K562 (cell line): ENCODE results near the gene ZNF831. TPM values are rescaled to one million over a fixed set of nuclear protein-coding genes. Genes with fewer than 3 reads are reported as not detected.

Experiments
- ATAC-seq: fragments of 200-7000 bp; cut with Tn5 transposase; 3 replicates; pipeline ENCODE4 v1.9.1; 2020; ENCODE audit warnings: moderate library complexity
- BruUV-seq: library from RNA; stranded (reverse); fragments of 400-500 nt; replicated peaks from 2 replicates; lab custom pipeline; 2021; lab: Mats Ljungman, UMichigan
- CTCF ChIA-PET: fragments of 300-600 bp; formaldehyde crosslinking; extraction: SDS; loops from one replicate; lab custom pipeline; 2021; ENCODE audit warnings: low intra/inter-chr PET ratio; lab: Yijun Ruan, JAX
- POLR2A ChIA-PET: fragments of 300-600, 350-650 bp; sonication (Branson Sonifier 250); formaldehyde crosslinking; extraction: SDS; loops from one replicate; lab custom pipeline; 2021; ENCODE audit warnings: antibody characterized with exemption, inconsistent platforms; lab: Yijun Ruan, JAX
- DNase-seq, 4 experiments: peaks; one replicate each; pipeline versions ENCODE4 v3.0.0 to v3.0.0-alpha.2; 2011 to 2018; ENCODE audit warnings: low spot score in 3 of 4, mixed read lengths in 3 of 4; ENCODE audit errors: extremely low read depth in 1 of 4
- FAIRE-seq: peaks from 2 replicates; lab custom pipeline; 2011; peaks lifted over from hg19 to GRCh38; lab: Jason Lieb, UNC
- H2AFZ ChIP-seq: 2 replicates; pipeline ENCODE4 v1.6.0; 2011; ENCODE audit warnings: low read depth, low read length, control low read depth, inconsistent platforms
- H3K27ac ChIP-seq: fragments of 200-600 bp; 3 replicates; pipeline ENCODE4 v1.8.0; 2011; ENCODE audit warnings: low read depth, mild to moderate bottlenecking, control low read depth, inconsistent platforms, low read length, moderate library complexity, mixed read lengths; ENCODE audit errors: extremely low read depth
- H3K27me3 ChIP-seq, 2 experiments: fragments of 300-600 bp in 1 of 2; 2 replicates in 1 of 2; 3 replicates in 1 of 2; pipeline versions ENCODE4 v1.6.0 to v1.8.0; 2011; ENCODE audit warnings: inconsistent platforms in 2 of 2, low read length in 2 of 2, mild to moderate bottlenecking in 1 of 2, mixed read lengths in 1 of 2, moderate library complexity in 1 of 2; ENCODE audit not compliant: control insufficient read depth in 2 of 2, insufficient read depth in 2 of 2
- H3K36me3 ChIP-seq: fragments of 300-600 bp; 3 replicates; pipeline ENCODE4 v1.8.0; 2011; ENCODE audit warnings: mild to moderate bottlenecking, low read length, inconsistent platforms; ENCODE audit not compliant: control insufficient read depth, insufficient read depth
- H3K4me1 ChIP-seq, 2 experiments: fragments of 200-600 bp in 1 of 2; replicated peaks in 1 of 2; 2 replicates in 1 of 2; 3 replicates in 1 of 2; pipeline versions ENCODE4 v1.5.1 to v1.8.0; 2011; ENCODE audit warnings: inconsistent platforms in 2 of 2, low read length in 2 of 2, mild to moderate bottlenecking in 1 of 2, mixed read lengths in 1 of 2, moderate library complexity in 1 of 2; ENCODE audit not compliant: control insufficient read depth in 2 of 2, insufficient read depth in 2 of 2
- H3K4me2 ChIP-seq: 2 replicates; pipeline ENCODE4 v1.6.1; 2011; ENCODE audit warnings: low read length, control low read depth, inconsistent platforms, mixed read lengths; ENCODE audit not compliant: insufficient read depth
- H3K4me3 ChIP-seq: fragments of 200-600 bp; sonication (generic), shearing (Covaris generic); 2 replicates; pipeline ENCODE4 v1.5.1; 2016; ENCODE audit warnings: control low read depth, inconsistent platforms
- H3K79me2 ChIP-seq: fragments of 200-600 bp; 3 replicates; pipeline ENCODE4 v1.8.0; 2011; ENCODE audit warnings: low read length, inconsistent platforms; ENCODE audit not compliant: control insufficient read depth, insufficient read depth
- H3K9ac ChIP-seq, 2 experiments: 2 replicates each; pipeline versions ENCODE4 v1.6.0 to v1.6.1; 2011; ENCODE audit warnings: low read depth in 2 of 2, low read length in 2 of 2, control low read depth in 1 of 2, inconsistent platforms in 1 of 2, mild to moderate bottlenecking in 1 of 2, mixed read lengths in 1 of 2; ENCODE audit not compliant: insufficient read depth in 1 of 2
- H3K9me1 ChIP-seq: one replicate; pipeline ENCODE4 v1.6.0; 2011; ENCODE audit warnings: inconsistent platforms, mild to moderate bottlenecking, low read length, moderate library complexity; ENCODE audit not compliant: control insufficient read depth, insufficient read depth
- H3K9me3 ChIP-seq: replicated peaks from 2 replicates; pipeline ENCODE4 v1.5.1; 2011; ENCODE audit warnings: low read depth, low read length, inconsistent platforms; ENCODE audit not compliant: control insufficient read depth, insufficient read depth
- H4K20me1 ChIP-seq: replicated peaks from 2 replicates; pipeline ENCODE4 v1.6.1; 2011; ENCODE audit warnings: low read length, inconsistent platforms, mixed read lengths; ENCODE audit not compliant: control insufficient read depth, insufficient read depth
- AFF4 ChIP-seq: sonication (generic); formaldehyde crosslinking; IDR thresholded peaks from 2 replicates; pipeline ENCODE4 v1.8.0; 2023; ENCODE audit warnings: mild to moderate bottlenecking, missing genetic modification reagents
- WGBS: fragments of 100-300 bp; shearing (Covaris generic); methylation state at CpG from one replicate; pipeline ENCODE4 v1.1.6; 2016; ENCODE audit warnings: low coverage, mixed read lengths; ENCODE audit not compliant: insufficient coverage; ENCODE audit errors: missing lambda C conversion rate; 5-methylcytosine and 5-hydroxymethylcytosine counted together
- in situ Hi-C: fragments of 300-500 bp; cut with MboI; formaldehyde crosslinking; loops from 4 replicates; pipeline ENCODE4 v1.15.0; 2018; ENCODE audit warnings: inconsistent platforms, mixed read lengths
- intact Hi-C: fragments of 100-400 bp; cut with micrococcal nuclease; formaldehyde crosslinking; loops from 2 replicates; pipeline ENCODE4 v1.14.2; 2022
- polyA plus RNA-seq, 8 experiments: library from polyadenylated mRNA; depleted of rRNA in 4 of 8; stranded (reverse) in 5 of 8; unstranded in 3 of 8; fragments of >200 nt; fragmentation: Nextera tagmentation in 2 of 8; fragmentation: Illumina TruSeq in 1 of 8; extraction: Ambion mirVana in 2 of 8; extraction: Trizol in 1 of 8; gene quantifications; 2 replicates each; pipeline versions ENCODE4 v1.2.1 to v1.2.3, GENCODE V29; 2011 to 2014; ENCODE audit warnings: inconsistent platforms in 1 of 8, missing spikeins in 1 of 8
- total RNA-seq, 7 experiments: library from RNA; depleted of rRNA in 6 of 7; stranded (reverse); fragments of >200 nt in 6 of 7; fragmentation: Illumina TruSeq in 2 of 7; extraction: Trizol in 2 of 7; gene quantifications; 2 replicates each; pipeline versions ENCODE4 v1.2.1 to v1.2.3, GENCODE V29; 2011 to 2021; ENCODE audit warnings: low replicate concordance in 1 of 7

ZNF831 gene
- total and polyA plus RNA-seq, 9 of the 15 experiments (the other 6 are each of a cell fraction or from before 2014, with no cell fraction given): not detected

GRCh38 chr20:59161721-59162120 lies 1.9 kb upstream of the ZNF831 start:
- H3K4me2 ChIP-seq: no peak overlapping the region
- BruUV-seq: no TSS peak
- no peak overlapping the region for H3K4me3 ChIP-seq
- no peak for FAIRE-seq
- no peak overlapping the region for H3K9ac ChIP-seq
- WGBS: 0% methylated on average over 2 of the region's 2 CpGs
- no peak for ATAC-seq
- DNase-seq: no peak
- no peaks in the 10 kb centered on the region for H3K9me3 ChIP-seq
- intact Hi-C loops (no loop called here), in situ Hi-C loops (no loop called here)
- H3K27me3 ChIP-seq: peaks cover 0 to 19% of the 10 kb centered on the region in 2 experiments; a peak in 3 of 5 replicates
- H3K79me2 ChIP-seq: no peaks in the 10 kb centered on the region
- ChIA-PET POLR2A (no interaction called here), CTCF (no interaction called here)
- H3K27ac ChIP-seq: no peak overlapping the region
- no peak overlapping the region for H2AFZ ChIP-seq
- H3K4me1 ChIP-seq: no peaks in the 10 kb centered on the region
- H4K20me1 ChIP-seq: peaks cover 4% of the 10 kb centered on the region; the same call in 1 of the 2 replicates
- TF ChIP-seq AFF4 (CRISPR knock-in tag): no peak
- H3K9me1 ChIP-seq: no peaks in the 10 kb centered on the region
- no peaks in the 10 kb centered on the region for H3K36me3 ChIP-seq
